AG04450 (cell line): ENCODE measurements around the gene PARD3B. TPM values are rescaled to one million over a fixed set of nuclear protein-coding genes. Genes with fewer than 3 reads are reported as not detected.

Experiments
- CTCF ChIA-PET: fragments of 300-600, 350-600 bp; formaldehyde crosslinking; extraction: SDS; loops from one replicate; lab custom pipeline; 2022; ENCODE audit warnings: antibody characterized with exemption, inconsistent platforms; lab: Charles Lee
- POLR2A ChIA-PET: fragments of 350-600 bp; formaldehyde crosslinking; extraction: SDS; loops from one replicate; lab custom pipeline; 2021; ENCODE audit warnings: antibody characterized with exemption, inconsistent platforms; lab: Yijun Ruan, JAX
- DNase-seq: peaks from one replicate; pipeline ENCODE4 v3.0.0-alpha.2; 2011; ENCODE audit warnings: low read depth, low spot score
- H3K27ac ChIP-seq: one replicate; pipeline ENCODE4 v1.5.1; 2012; ENCODE audit warnings: low read depth, low read length, control low read depth
- H3K27me3 ChIP-seq: one replicate; pipeline ENCODE4 v1.6.0; 2012; ENCODE audit warnings: low read length; ENCODE audit not compliant: control insufficient read depth, insufficient read depth
- H3K4me3 ChIP-seq: 2 replicates; pipeline ENCODE4 v1.5.1; 2011; ENCODE audit warnings: mild to moderate bottlenecking, low read depth, low read length, control low read depth
- H3K9me3 ChIP-seq: 2 replicates; pipeline ENCODE4 v1.5.1; 2012; ENCODE audit warnings: low read length; ENCODE audit not compliant: control insufficient read depth, insufficient read depth
- CTCF ChIP-seq: IDR thresholded peaks from 2 replicates; pipeline ENCODE4 v1.5.1; 2011; ENCODE audit warnings: low read depth, low read length, control low read depth, inconsistent platforms
- polyA plus RNA-seq: library from polyadenylated mRNA; depleted of rRNA; stranded (reverse); fragments of >200 nt; gene quantifications from 2 replicates; pipeline ENCODE4 v1.2.3, GENCODE V29; 2011

Gene PARD3B
- polyA plus RNA-seq, 1 experiment: 8.5 TPM

- Histone ChIP-seq H3K9me3 (no peaks in the 10 kb centered on the region), H3K27ac (no peak overlapping the region), H3K27me3 (no peaks in the 10 kb centered on the region), H3K4me3 (no peak overlapping the region)
- CTCF ChIA-PET: interaction anchor here (0.9 to 1.1 kb wide), 2 partner anchors 25 to 603 kb away, joined by 3 read pairs; no protein-coding TSS in a partner anchor
- POLR2A ChIA-PET: no interaction called here
- TF ChIP-seq CTCF: no peak
- DNase-seq: no peak
Measured at GRCh38 chr2:205076405-205076804, 531.1 kb downstream of the PARD3B start.

GRCh38 chr2:205077159-205077558 is 531.9 kb downstream of the PARD3B start:
- no peaks in the 10 kb centered on the region for H3K27me3 ChIP-seq
- no peaks in the 10 kb centered on the region for H3K9me3 ChIP-seq
- CTCF ChIA-PET: no interaction called here
- POLR2A ChIA-PET: no interaction called here
- DNase-seq: no peak
- H3K4me3 ChIP-seq: no peak overlapping the region
- TF ChIP-seq CTCF: no peak
- H3K27ac ChIP-seq: no peak overlapping the region

GRCh38 chr2:205078762-205079161 is 533.5 kb downstream of the PARD3B start:
- Histone ChIP-seq H3K27me3 (no peaks in the 10 kb centered on the region), H3K4me3 (no peak overlapping the region), H3K9me3 (no peaks in the 10 kb centered on the region), H3K27ac (no peak overlapping the region)
- CTCF ChIA-PET: no interaction called here
- no peak for DNase-seq
- TF ChIP-seq CTCF: no peak
- POLR2A ChIA-PET: no interaction called here

GRCh38 chr2:205079173-205079572 is 533.9 kb downstream of the PARD3B start:
- no peaks in the 10 kb centered on the region for H3K27me3 ChIP-seq
- H3K27ac ChIP-seq: no peak overlapping the region
- TF ChIP-seq CTCF: no peak
- no peak for DNase-seq
- no peaks in the 10 kb centered on the region for H3K9me3 ChIP-seq
- ChIA-PET CTCF (no interaction called here), POLR2A (no interaction called here)
- no peak overlapping the region for H3K4me3 ChIP-seq

- H3K4me3 ChIP-seq: no peak overlapping the region
- H3K27me3 ChIP-seq: no peaks in the 10 kb centered on the region
- DNase-seq: no peak
- ChIA-PET CTCF (interaction anchor here (0.6 kb wide), 1 partner anchor 62 kb away, joined by 3 read pairs; no protein-coding TSS in a partner anchor), POLR2A (no interaction called here)
- no peak overlapping the region for H3K27ac ChIP-seq
- no peak for TF ChIP-seq CTCF
- H3K9me3 ChIP-seq: no peaks in the 10 kb centered on the region
Measured at GRCh38 chr2:205086662-205087061, 541.4 kb downstream of the PARD3B start.
